Mammary epithelial cell (primary cell): ENCODE results near the gene RAB32.

Experiments used
- CTCF ChIP-seq, 2 donors: IDR thresholded peaks in 1 of 2; conservative IDR thresholded peaks in 1 of 2; 2 replicates each; pipeline ENCODE4 v1.5.1; 2011 to 2012; ENCODE audit warnings: inconsistent platforms in 2 of 2, low read length in 2 of 2, mild to moderate bottlenecking in 2 of 2, control low read depth in 1 of 2, low read depth in 1 of 2; ENCODE audit not compliant: insufficient read depth in 1 of 2; ENCODE audit errors: extremely low read depth in 1 of 2
- EZH2 ChIP-seq: IDR thresholded peaks from 2 replicates; pipeline ENCODE4 v1.6.1; 2012; ENCODE audit warnings: low read length, inconsistent platforms, borderline replicate concordance

GRCh38 chr6:146543940-146544615 is 445 bp downstream of the RAB32 start:
- TF ChIP-seq CTCF (conservative IDR thresholded peaks at IDR 0.05 in 1 of 2, IDR thresholded peaks at IDR 0.05 in 1 of 2; ENCODE audit: extremely low read depth in 1 of 2, insufficient read depth in 1 of 2, low read depth in 1 of 2, low read length in 2 of 2) (no peak), EZH2 (no peak)
